ENCODE data around the gene C17orf75. TPM values are rescaled to one million over a fixed set of nuclear protein-coding genes. Genes with fewer than 3 reads are reported as not detected.

Gene C17orf75
- total and polyA plus RNA-seq, 2 of the 8 experiments (the other 6 are each of a cell fraction or from before 2014, with no cell fraction given): 15.8 to 42.6 TPM

- H3K79me1 ChIP-seq (ENCODE audit: low read depth, low read length): no peaks in the 10 kb centered on the region; the same call in 1 of the 2 replicates
- H3K27ac ChIP-seq (ENCODE audit: low read depth, low read length): no peak overlapping the region
- TF ChIP-seq JUN (IDR thresholded peaks at IDR 0.05; ENCODE audit: low read depth, low read length) (no peak), CEBPB (IDR thresholded peaks at IDR 0.05; ENCODE audit: low read depth, low read length) (0 out of 2 replicates have a peak, but pooled peaks have one; percentile 12), CBX8 (IDR thresholded peaks at IDR 0.05; ENCODE audit: borderline replicate concordance, low read depth, low read length) (no peak), NRF1 (IDR thresholded peaks at IDR 0.05; ENCODE audit: low read depth, low read length) (no peak), ATF3 (IDR thresholded peaks at IDR 0.05; ENCODE audit: insufficient read depth, low read depth, low read length) (no peak), CBX5 (IDR thresholded peaks at IDR 0.05; ENCODE audit: low read depth, low read length) (no peak), POU5F1 (IDR thresholded peaks at IDR 0.05; ENCODE audit: low read depth, low read length) (no peak)
- no peaks in the 10 kb centered on the region for H3K4me1 ChIP-seq (replicated peaks in 1 of 4; ENCODE audit: control insufficient read depth in 3 of 4, insufficient read depth in 4 of 4, low read length in 3 of 4)
- WGBS, 2 experiments (ENCODE audit: extremely low coverage in 1 of 2, insufficient coverage in 1 of 2, insufficient read length in 1 of 2, insufficient replicate concordance in 2 of 2, low coverage in 1 of 2, low lambda C conversion rate in 2 of 2, missing lambda C conversion rate in 1 of 2): 92% methylated on average over 1 of the region's 1 CpG; no CpG with 5 or more reads in 1 of the 2 experiments
- H2BK120ac ChIP-seq (replicated peaks; ENCODE audit: low read depth, low read length): no peak overlapping the region
- no peak overlapping the region for H3K4me2 ChIP-seq (ENCODE audit: insufficient read depth in 1 of 2, low read depth in 2 of 2, low read length in 2 of 2)
- FAIRE-seq (no peak), DNase-seq (ENCODE audit: low read depth in 1 of 2, low spot score in 2 of 2) (no peak)
- no peak overlapping the region for H4K5ac ChIP-seq (ENCODE audit: insufficient read length, low read depth, low read length)
- H2BK15ac ChIP-seq (ENCODE audit: low read length): no peak overlapping the region
- no peak overlapping the region for H3K56ac ChIP-seq (replicated peaks; ENCODE audit: insufficient read length, low read depth, low read length)
- H3K18ac ChIP-seq (ENCODE audit: extremely low read depth, low read length): no peak overlapping the region
- H3K27me3 ChIP-seq (replicated peaks in 1 of 4; ENCODE audit: control insufficient read depth in 3 of 4, extremely low read depth in 1 of 4, insufficient read depth in 3 of 4, low read length in 3 of 4): no peaks in the 10 kb centered on the region
- peaks cover 3 to 67% of the 10 kb centered on the region in 2 experiments; a peak in 2 of 4 replicates for H3K79me2 ChIP-seq (ENCODE audit: control insufficient read depth in 1 of 2, insufficient read depth in 2 of 2, low read length in 2 of 2)
- no peak overlapping the region for H2BK5ac ChIP-seq (ENCODE audit: low read depth, low read length)
- H3K23me2 ChIP-seq (ENCODE audit: low read depth, low read length): no peaks in the 10 kb centered on the region
- no peak overlapping the region for H3K4me3 ChIP-seq (ENCODE audit: extremely low read depth in 1 of 4, insufficient read depth in 2 of 4, low read depth in 3 of 4, low read length in 4 of 4)
- no peaks in the 10 kb centered on the region for H3K9me3 ChIP-seq (ENCODE audit: insufficient read depth in 2 of 2, low read depth in 1 of 2, low read length in 1 of 2)
- ChIA-PET POLR2A (ENCODE audit: partially characterized antibody) (interaction anchor here (0.6 to 2.1 kb wide), 5 partner anchors 10 to 54 kb away, joined by 3 to 12 read pairs (median 6); no protein-coding TSS in a partner anchor), CTCF (ENCODE audit: partially characterized antibody) (no interaction called here)
- no peak overlapping the region for H3K4ac ChIP-seq (replicated peaks; ENCODE audit: insufficient read length, low read depth, low read length)
- no peak overlapping the region for H3K23ac ChIP-seq (ENCODE audit: insufficient read length)
- no peak overlapping the region for H3K14ac ChIP-seq (ENCODE audit: insufficient read length)
- peaks cover 12 to 14% of the 10 kb centered on the region in 2 experiments for H4K20me1 ChIP-seq (replicated peaks in 1 of 2; ENCODE audit: control insufficient read depth in 1 of 2, insufficient read depth in 2 of 2, low read length in 2 of 2)
- H4K91ac ChIP-seq (replicated peaks; ENCODE audit: insufficient read length, low read length): no peak overlapping the region
- no peak overlapping the region for H2BK20ac ChIP-seq (ENCODE audit: low read length)
- H4K8ac ChIP-seq (ENCODE audit: extremely low read depth, insufficient read depth, low read length): no peak overlapping the region; the same call in 1 of the 2 replicates
- no peak overlapping the region for H2AFZ ChIP-seq (ENCODE audit: low read length)
- peaks cover 37 to 96% (median 71%) of the 10 kb centered on the region in 4 experiments for H3K36me3 ChIP-seq (ENCODE audit: control insufficient read depth in 2 of 4, insufficient read depth in 4 of 4, low read length in 3 of 4)
- H2AK5ac ChIP-seq (ENCODE audit: low read depth, low read length): no peak overlapping the region
- no peak overlapping the region for H2BK12ac ChIP-seq (ENCODE audit: low read depth, low read length)
- H3K9ac ChIP-seq (replicated peaks in 1 of 4; ENCODE audit: extremely low read depth in 1 of 4, low read depth in 3 of 4, low read length in 3 of 4): no peak overlapping the region
These were observed 19.3 kb upstream of the C17orf75 start for GRCh38 chr17:32361270-32361669.
